ENCODE measurements around the gene ORAI3.

DNA sequence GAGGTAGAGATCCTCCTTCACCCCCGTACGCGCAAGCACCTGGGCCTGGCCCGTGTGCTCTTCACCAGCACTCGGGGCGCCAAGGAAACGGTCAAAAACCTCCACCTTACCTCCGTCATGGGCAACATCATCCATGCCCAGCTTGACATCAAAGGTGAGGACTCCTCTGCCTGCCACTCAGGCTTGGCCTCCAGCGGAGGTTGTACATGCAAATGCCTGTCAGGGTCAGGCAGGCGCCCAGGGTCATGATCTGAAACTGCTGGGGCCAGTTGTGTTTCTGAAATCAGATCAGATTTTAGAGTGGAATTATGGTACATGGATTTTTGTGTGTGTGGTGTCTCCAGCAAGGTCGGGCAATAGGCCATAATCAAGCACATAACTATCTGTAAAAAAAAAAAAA is 12.5 kb downstream of the ORAI3 start:
- TF ChIP-seq ZBTB39 (CRISPR knock-in tag; IDR thresholded peaks at IDR 0.05) (no peak), LCORL (IDR thresholded peaks at IDR 0.05) (no peak), LCORL (CRISPR knock-in tag; IDR thresholded peaks at IDR 0.05) (no peak), YY1 (IDR thresholded peaks at IDR 0.05; ENCODE audit: insufficient read depth, insufficient replicate concordance, low read depth, low read length) (no peak), RBM39 (IDR thresholded peaks at IDR 0.05; ENCODE audit: low read depth, low read length, poor library complexity, severe bottlenecking) (no peak)
- TF ChIP-seq, protein P1, sequence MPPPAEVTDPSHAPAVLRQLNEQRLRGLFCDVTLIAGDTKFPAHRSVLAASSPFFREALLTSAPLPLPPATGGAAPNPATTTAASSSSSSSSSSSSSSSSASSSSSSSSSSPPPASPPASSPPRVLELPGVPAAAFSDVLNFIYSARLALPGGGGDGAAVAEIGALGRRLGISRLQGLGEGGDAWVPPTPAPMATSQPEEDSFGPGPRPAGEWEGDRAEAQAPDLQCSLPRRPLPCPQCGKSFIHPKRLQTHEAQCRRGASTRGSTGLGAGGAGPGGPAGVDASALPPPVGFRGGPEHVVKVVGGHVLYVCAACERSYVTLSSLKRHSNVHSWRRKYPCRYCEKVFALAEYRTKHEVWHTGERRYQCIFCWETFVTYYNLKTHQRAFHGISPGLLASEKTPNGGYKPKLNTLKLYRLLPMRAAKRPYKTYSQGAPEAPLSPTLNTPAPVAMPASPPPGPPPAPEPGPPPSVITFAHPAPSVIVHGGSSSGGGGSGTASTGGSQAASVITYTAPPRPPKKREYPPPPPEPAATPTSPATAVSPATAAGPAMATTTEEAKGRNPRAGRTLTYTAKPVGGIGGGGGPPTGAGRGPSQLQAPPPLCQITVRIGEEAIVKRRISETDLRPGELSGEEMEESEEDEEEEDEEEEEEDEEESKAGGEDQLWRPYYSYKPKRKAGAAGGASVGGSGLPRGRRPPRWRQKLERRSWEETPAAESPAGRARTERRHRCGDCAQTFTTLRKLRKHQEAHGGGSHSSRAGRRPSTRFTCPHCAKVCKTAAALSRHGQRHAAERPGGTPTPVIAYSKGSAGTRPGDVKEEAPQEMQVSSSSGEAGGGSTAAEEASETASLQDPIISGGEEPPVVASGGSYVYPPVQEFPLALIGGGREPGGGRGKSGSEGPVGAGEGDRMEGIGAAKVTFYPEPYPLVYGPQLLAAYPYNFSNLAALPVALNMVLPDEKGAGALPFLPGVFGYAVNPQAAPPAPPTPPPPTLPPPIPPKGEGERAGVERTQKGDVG (CRISPR knock-in tag; IDR thresholded peaks at IDR 0.05; ENCODE audit: borderline replicate concordance), result no peak
